ENCODE measurements around the gene MAN1A1.

- TF ChIP-seq CTCF (IDR thresholded peaks at IDR 0.05) (no peak), POLR2A (IDR thresholded peaks at IDR 0.05) (no peak)
These were observed 43.1 kb downstream of the MAN1A1 start for GRCh38 chr6:119306396-119306968.

Measured in body of pancreas (tissue), 4 donors.